Astrocyte (in vitro differentiated cells and primary cell): ENCODE measurements around the gene ZNF682. TPM values are rescaled to one million over a fixed set of nuclear protein-coding genes. Genes with fewer than 3 reads are reported as not detected.

Experiments
- DNase-seq: peaks from one replicate; pipeline ENCODE4 v3.0.0-alpha.2; 2010; ENCODE audit warnings: low read depth
- FAIRE-seq: peaks from 2 replicates; lab custom pipeline; 2011; peaks lifted over from hg19 to GRCh38; lab: Jason Lieb, UNC
- H2AFZ ChIP-seq: 2 replicates; pipeline ENCODE4 v1.6.0; 2012; ENCODE audit warnings: low read depth, low read length, inconsistent platforms
- H3K27ac ChIP-seq: 2 replicates; pipeline ENCODE4 v1.5.1; 2011; ENCODE audit warnings: low read depth, low read length, inconsistent platforms
- H3K27me3 ChIP-seq: 2 replicates; pipeline ENCODE4 v1.6.0; 2011; ENCODE audit warnings: low read length, inconsistent platforms; ENCODE audit not compliant: insufficient read depth
- H3K36me3 ChIP-seq: 2 replicates; pipeline ENCODE4 v1.5.1; 2011; ENCODE audit warnings: low read length, inconsistent platforms; ENCODE audit not compliant: insufficient read depth
- H3K4me1 ChIP-seq: 2 replicates; pipeline ENCODE4 v1.5.1; 2011; ENCODE audit warnings: low read length, inconsistent platforms; ENCODE audit not compliant: insufficient read depth
- H3K4me2 ChIP-seq: 2 replicates; pipeline ENCODE4 v1.6.0; 2012; ENCODE audit warnings: low read length, inconsistent platforms
- H3K4me3 ChIP-seq: 2 replicates; pipeline ENCODE4 v1.5.1; 2011; ENCODE audit warnings: low read depth, mild to moderate bottlenecking, low read length, inconsistent platforms; ENCODE audit not compliant: insufficient read depth
- H3K79me2 ChIP-seq: 2 replicates; pipeline ENCODE4 v1.6.0; 2012; ENCODE audit warnings: mild to moderate bottlenecking, low read length, inconsistent platforms; ENCODE audit not compliant: insufficient read depth
- H3K9ac ChIP-seq: 2 replicates; pipeline ENCODE4 v1.6.0; 2012; ENCODE audit warnings: mild to moderate bottlenecking, low read length, inconsistent platforms
- H3K9me3 ChIP-seq: 2 replicates; pipeline ENCODE4 v1.5.1; 2012; ENCODE audit warnings: low read depth, mild to moderate bottlenecking, low read length, inconsistent platforms; ENCODE audit not compliant: insufficient read depth
- H4K20me1 ChIP-seq: 2 replicates; pipeline ENCODE4 v1.6.0; 2012; ENCODE audit warnings: low read length, inconsistent platforms; ENCODE audit not compliant: insufficient read depth
- H3K27ac Mint-ChIP-seq: one replicate; pipeline ENCODE4 v1.8.0; 2021; ENCODE audit warnings: mild to moderate bottlenecking, mixed read lengths; ENCODE audit not compliant: unreplicated experiment
- H3K27me3 Mint-ChIP-seq: one replicate; pipeline ENCODE4 v1.8.0; 2021; ENCODE audit warnings: low read depth, mixed read lengths; ENCODE audit not compliant: unreplicated experiment
- H3K36me3 Mint-ChIP-seq: one replicate; pipeline ENCODE4 v1.8.0; 2021; ENCODE audit warnings: low read depth, mixed read lengths; ENCODE audit not compliant: unreplicated experiment
- H3K4me1 Mint-ChIP-seq: one replicate; pipeline ENCODE4 v1.8.0; 2021; ENCODE audit warnings: low read depth, mixed read lengths; ENCODE audit not compliant: unreplicated experiment
- H3K4me3 Mint-ChIP-seq: one replicate; pipeline ENCODE4 v1.8.0; 2021; ENCODE audit warnings: mild to moderate bottlenecking, moderate library complexity, mixed read lengths; ENCODE audit not compliant: unreplicated experiment
- H3K9me3 Mint-ChIP-seq: one replicate; pipeline ENCODE4 v1.8.0; 2021; ENCODE audit warnings: mild to moderate bottlenecking, mixed read lengths; ENCODE audit not compliant: unreplicated experiment
- CTCF ChIP-seq: IDR thresholded peaks from 2 replicates; pipeline ENCODE4 v1.5.1; 2011; ENCODE audit warnings: low read depth, mild to moderate bottlenecking, inconsistent platforms, low read length, moderate library complexity; ENCODE audit not compliant: insufficient read depth
- EZH2 ChIP-seq: IDR thresholded peaks from 2 replicates; pipeline ENCODE4 v1.6.1; 2012; ENCODE audit warnings: mild to moderate bottlenecking, low read length, inconsistent platforms; ENCODE audit not compliant: insufficient read depth
- total RNA-seq: library from RNA; stranded (reverse); gene quantifications from 2 replicates; pipeline ENCODE4 v1.2.1, GENCODE V29; 2021

Gene ZNF682
- total RNA-seq, 1 donor from 2014 or later: 6.2 TPM

GRCh38 chr19:20080656-20081055 lies 41.4 kb upstream of the ZNF682 start:
- Histone ChIP-seq H3K9me3 (no peaks in the 10 kb centered on the region), H4K20me1 (no peaks in the 10 kb centered on the region), H3K36me3 (no peaks in the 10 kb centered on the region), H3K9ac (no peak overlapping the region), H3K27me3 (no peaks in the 10 kb centered on the region), H3K79me2 (peaks cover 2% of the 10 kb centered on the region), H2AFZ (no peak overlapping the region), H3K4me3 (no peak overlapping the region), H3K4me2 (no peak overlapping the region), H3K27ac (no peak overlapping the region), H3K4me1 (no peaks in the 10 kb centered on the region)
- DNase-seq (no peak), FAIRE-seq (no peak)
- H3K9me3 Mint-ChIP-seq: peaks cover 12% of the 10 kb centered on the region
- H3K36me3 Mint-ChIP-seq: peaks cover 9% of the 10 kb centered on the region
- no peak overlapping the region for H3K4me3 Mint-ChIP-seq
- no peaks in the 10 kb centered on the region for H3K27me3 Mint-ChIP-seq
- H3K4me1 Mint-ChIP-seq: peaks cover 2% of the 10 kb centered on the region
- TF ChIP-seq EZH2 (no peak), CTCF (no peak)
- no peak overlapping the region for H3K27ac Mint-ChIP-seq

GRCh38 chr19:20079476-20079875 lies 40.2 kb upstream of the ZNF682 start:
- peak overlapping the region; percentile 78 for H3K4me3 ChIP-seq
- H3K9ac ChIP-seq: peak overlapping the region; percentile 51
- Mint-ChIP-seq H3K27ac (no peak overlapping the region), H3K36me3 (peaks cover 9% of the 10 kb centered on the region), H3K27me3 (no peaks in the 10 kb centered on the region), H3K4me1 (peaks cover 2% of the 10 kb centered on the region), H3K4me3 (peak overlapping the region; percentile 92), H3K9me3 (peaks cover 13% of the 10 kb centered on the region)
- H3K4me2 ChIP-seq: peak overlapping the region; percentile 88
- H3K79me2 ChIP-seq: peaks cover 2% of the 10 kb centered on the region
- no peaks in the 10 kb centered on the region for H4K20me1 ChIP-seq
- TF ChIP-seq CTCF (no peak), EZH2 (no peak)
- H3K27me3 ChIP-seq: no peaks in the 10 kb centered on the region
- no peak overlapping the region for H3K27ac ChIP-seq
- no peak overlapping the region for H2AFZ ChIP-seq
- FAIRE-seq (no peak), DNase-seq (no peak)
- H3K4me1 ChIP-seq: no peaks in the 10 kb centered on the region
- no peaks in the 10 kb centered on the region for H3K9me3 ChIP-seq
- H3K36me3 ChIP-seq: no peaks in the 10 kb centered on the region

GRCh38 chr19:20078581-20079031 lies 39.3 kb upstream of the ZNF682 start:
- peak overlapping the region; percentile 97 for H2AFZ ChIP-seq
- FAIRE-seq: no peak
- peak overlapping the region; percentile 78 for H3K4me3 ChIP-seq
- Mint-ChIP-seq H3K4me1 (peaks cover 2% of the 10 kb centered on the region), H3K27ac (peak overlapping the region; percentile 62), H3K27me3 (no peaks in the 10 kb centered on the region), H3K9me3 (peaks cover 11% of the 10 kb centered on the region), H3K4me3 (peak overlapping the region; percentile 92), H3K36me3 (peaks cover 7% of the 10 kb centered on the region)
- no peak overlapping the region for H3K27ac ChIP-seq
- peak overlapping the region; percentile 88 for H3K4me2 ChIP-seq
- no peaks in the 10 kb centered on the region for H3K36me3 ChIP-seq
- DNase-seq: peak; percentile 18
- no peaks in the 10 kb centered on the region for H4K20me1 ChIP-seq
- peaks cover 2% of the 10 kb centered on the region for H3K79me2 ChIP-seq
- H3K27me3 ChIP-seq: no peaks in the 10 kb centered on the region
- H3K9ac ChIP-seq: peak overlapping the region; percentile 51
- TF ChIP-seq EZH2 (no peak), CTCF (no peak)
- H3K4me1 ChIP-seq: no peaks in the 10 kb centered on the region
- no peaks in the 10 kb centered on the region for H3K9me3 ChIP-seq
